GM20431 (cell line): ENCODE data around the gene TAF1A.
"Not testable (repeated sequence)": the region's sequence is repeated elsewhere in the genome, so short reads cannot be mapped to it uniquely, and the experiment has no call there.

Experiments used
- in situ Hi-C: fragments of 300-500 bp; cut with MseI, MboI; formaldehyde crosslinking; loops from one replicate; pipeline ENCODE4 v1.15.0; 2020; ENCODE audit warnings: low sequenced_read_pairs; ENCODE audit not compliant: unreplicated experiment

The TAF1A gene

DNA sequence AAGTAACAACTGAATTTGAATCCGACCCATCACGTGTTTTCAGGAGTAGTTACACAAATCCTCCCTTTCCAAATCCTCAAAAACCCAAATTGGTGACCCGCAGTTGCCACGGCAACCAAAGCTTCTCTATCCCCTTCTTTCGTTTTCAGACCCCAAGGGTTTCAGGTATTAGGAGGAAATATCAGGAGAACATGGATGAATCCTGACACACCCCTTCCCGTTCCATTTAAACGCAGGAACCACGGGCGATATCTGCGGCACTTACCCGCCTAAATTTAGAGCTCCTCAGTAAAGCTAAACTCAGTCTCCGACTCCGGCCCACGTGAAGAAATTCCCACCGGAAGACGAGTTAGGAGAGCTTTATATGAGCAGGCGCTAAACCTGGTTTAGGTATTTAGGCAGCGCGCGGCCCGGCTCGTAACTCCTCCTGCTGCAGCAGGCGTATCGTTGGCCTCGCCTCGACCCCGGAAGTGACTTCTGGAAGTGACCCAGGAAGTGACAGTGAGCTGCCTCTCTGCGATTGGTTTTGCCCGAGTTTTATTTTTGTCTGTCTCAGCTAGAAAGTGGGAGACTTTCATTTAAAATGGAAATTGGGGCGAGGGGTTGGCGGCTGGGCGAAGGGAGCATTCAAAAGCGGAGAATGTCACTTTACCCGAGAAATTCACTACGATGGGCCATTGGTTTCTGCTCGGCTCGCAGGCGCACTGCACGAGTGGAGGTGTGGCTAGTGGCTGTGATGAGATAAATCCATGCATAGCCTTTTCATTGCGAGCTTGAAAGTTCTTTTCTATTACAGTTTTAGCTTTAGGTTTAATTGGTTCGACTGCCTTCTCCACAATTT lies at the start of gene TAF1A:
Gene TAF1A (minus strand): TSS at position 472 of the 841 bp plus-strand sequence.
- in situ Hi-C loops, result no loop called here

DNA sequence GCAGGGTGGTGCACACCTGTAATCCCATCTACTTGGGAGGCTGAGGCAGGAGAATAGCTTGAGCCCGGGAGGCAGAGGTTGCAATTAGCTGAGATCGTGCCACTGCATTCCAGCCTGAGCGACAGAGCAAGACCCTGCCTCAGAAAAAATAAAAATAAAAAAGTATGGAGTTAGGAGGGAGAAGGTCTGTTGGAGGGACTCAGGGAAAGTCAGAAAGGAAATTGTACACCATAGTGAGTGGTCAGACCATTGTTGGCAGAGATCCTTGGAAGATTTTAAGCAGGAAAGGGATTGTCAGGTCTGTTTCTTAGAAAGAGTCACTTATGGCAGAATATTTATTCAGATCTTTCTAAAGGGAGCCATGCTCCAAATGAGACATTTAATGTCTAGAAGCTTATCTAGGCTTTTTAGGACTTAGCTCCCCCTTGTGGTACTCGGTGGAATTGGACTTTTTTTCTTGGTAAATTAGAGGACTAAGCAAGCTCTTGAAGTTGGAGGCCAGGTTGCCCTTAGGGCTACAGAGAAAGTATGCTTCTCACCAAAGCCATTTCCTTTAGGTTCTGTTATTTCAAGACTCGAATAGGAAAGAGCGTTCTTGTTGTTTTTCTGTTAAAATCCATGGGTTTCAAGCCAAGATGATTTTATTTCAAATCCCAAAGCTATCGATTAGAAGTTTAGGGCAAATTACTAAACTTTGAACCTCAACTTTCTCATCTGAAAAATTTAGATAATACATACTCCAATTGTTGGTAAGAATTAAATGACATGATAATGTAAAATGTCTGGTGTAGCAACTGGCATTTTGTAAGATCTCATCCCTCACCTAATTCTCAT lies 44.7 kb upstream of the TAF1A start:
- in situ Hi-C loops, result loop anchor here (10.0 kb wide), 1 partner anchor 180 kb away; no protein-coding TSS in a partner anchor

DNA sequence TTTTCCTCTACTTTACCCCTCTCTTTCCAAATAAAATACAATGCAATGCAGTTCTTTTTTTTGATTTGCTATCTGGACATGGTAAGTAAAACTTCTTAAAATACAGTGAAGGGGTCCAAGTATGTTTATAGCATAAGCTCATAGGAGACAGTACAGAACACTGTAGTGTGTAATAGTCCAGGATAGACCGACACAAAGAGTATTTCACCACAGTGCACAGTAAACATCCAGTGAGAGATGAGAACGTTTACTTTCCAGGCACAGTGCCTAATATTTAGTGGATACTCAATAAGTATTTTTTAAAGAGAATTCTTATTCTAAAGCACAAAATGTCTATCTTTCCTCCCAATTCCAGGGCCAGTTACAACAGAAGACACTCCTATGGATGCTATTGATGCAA lies 43.0 kb upstream of the TAF1A start:
- in situ Hi-C loops, result loop anchor here (10.0 kb wide), 1 partner anchor 178 kb away; no protein-coding TSS in a partner anchor

DNA sequence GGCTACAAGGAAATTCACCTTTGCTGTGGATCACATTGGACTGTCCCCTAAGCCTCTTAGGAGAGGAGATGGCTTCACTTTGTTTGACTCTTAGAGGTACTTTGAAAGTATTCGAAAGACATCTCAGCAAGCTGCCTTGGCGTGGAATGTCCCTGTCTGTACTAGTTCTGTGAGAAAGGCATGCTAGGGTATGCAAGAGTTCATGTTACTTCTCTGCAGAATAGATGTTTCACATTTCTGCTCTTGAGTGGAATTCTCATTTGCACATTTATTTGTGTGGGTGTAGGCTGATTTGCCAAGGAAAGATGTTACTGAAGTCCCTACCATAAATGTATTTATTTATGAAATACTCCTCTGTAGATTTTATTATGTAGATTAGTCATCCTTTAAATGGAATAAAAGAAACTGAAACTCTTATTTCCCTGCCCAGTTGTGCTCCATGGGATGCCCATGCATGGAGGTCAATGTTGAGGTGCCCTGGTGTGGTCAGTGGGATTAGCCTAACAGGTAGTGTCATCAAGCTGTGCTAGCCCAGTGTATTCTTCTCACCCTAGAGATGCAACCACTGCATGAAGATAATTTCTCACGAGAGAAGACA lies 42.0 kb upstream of the TAF1A start:
- in situ Hi-C loops, result loop anchor here (10.0 kb wide), 1 partner anchor 177 kb away; no protein-coding TSS in a partner anchor

- in situ Hi-C loops, result loop anchor here (10.0 kb wide), 1 partner anchor 175 kb away; no protein-coding TSS in a partner anchor
Measured at GRCh38 chr1:222629921-222630535, 40.3 kb upstream of the TAF1A start.

DNA sequence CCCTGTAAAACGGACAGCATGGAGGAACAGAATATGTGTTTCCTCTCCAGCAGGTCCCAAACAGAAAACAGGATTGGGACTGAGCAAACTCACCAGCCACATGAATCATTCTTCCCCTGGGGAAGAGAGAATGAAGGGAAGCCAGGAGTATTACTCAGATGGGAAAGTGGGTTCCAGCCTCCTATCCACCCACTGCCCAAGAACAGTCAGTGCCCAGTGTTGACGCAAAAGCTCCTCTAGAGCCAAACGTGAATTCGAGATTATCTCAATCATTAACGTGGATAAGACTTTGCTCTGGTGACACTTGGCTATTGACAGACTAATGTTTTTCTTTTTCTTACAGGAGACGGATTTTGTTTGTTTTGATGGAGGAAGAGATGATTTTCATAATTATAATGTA lies 37.5 kb upstream of the TAF1A start:
- in situ Hi-C loops, result no loop called here

GRCh38 chr1:222624214-222624613 lies 34.5 kb upstream of the TAF1A start:
- in situ Hi-C loops, result no loop called here

- in situ Hi-C loops, result no loop called here
Measured at GRCh38 chr1:222623458-222623857, 33.7 kb upstream of the TAF1A start.

DNA sequence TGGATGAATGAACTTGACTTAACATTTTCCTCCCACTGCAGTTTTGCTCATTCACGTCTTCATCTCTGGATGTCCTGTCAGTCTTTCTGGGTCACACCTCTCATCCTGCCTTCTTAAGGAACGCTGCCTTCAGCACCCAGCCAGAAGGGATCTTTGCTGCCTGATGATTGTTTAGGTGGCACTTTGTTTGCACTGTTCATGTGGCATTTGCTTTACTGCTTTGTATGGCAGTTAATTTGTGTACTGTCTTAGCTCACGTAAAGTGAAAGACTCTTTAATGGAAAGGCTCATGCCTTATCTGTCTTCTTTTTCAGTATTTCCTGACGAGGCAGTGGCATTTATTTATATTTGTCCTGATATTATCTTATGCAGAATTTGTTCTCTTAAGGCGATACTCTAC lies 33.0 kb upstream of the TAF1A start:
- in situ Hi-C loops, result no loop called here

GRCh38 chr1:222620566-222620965 lies 30.8 kb upstream of the TAF1A start:
- in situ Hi-C loops, result no loop called here

GRCh38 chr1:222618880-222619596 lies 29.3 kb upstream of the TAF1A start:
- in situ Hi-C loops, result no loop called here

GRCh38 chr1:222618001-222618879 lies 28.5 kb upstream of the TAF1A start, which contains the start of gene MIA3:
MIA3 (plus strand) TSS chr1:222618097; CDS start chr1:222618111, 14 bp downstream.
- in situ Hi-C loops, result no loop called here

- in situ Hi-C loops, result no loop called here
Measured at GRCh38 chr1:222617367-222617951, 27.7 kb upstream of the TAF1A start.

DNA sequence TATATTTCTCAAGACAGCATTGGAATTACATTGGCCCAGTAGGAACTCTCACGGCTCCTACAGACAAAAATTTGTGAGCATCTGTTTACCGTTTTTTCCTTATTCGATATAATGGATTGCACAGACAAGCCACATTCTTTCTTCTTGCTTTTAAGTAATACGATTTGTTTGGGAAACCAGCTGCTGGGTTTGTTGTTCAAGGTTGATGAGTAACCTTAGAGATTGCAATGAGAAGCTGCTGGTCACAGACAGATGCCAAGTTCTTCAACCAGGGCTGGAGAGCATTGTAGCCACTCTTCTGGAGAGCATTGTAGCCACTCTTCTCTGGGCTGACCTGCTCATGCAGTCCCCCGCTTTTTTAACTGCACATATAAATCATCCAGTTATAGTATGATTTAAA lies 26.8 kb upstream of the TAF1A start:
- in situ Hi-C loops, result no loop called here

DNA sequence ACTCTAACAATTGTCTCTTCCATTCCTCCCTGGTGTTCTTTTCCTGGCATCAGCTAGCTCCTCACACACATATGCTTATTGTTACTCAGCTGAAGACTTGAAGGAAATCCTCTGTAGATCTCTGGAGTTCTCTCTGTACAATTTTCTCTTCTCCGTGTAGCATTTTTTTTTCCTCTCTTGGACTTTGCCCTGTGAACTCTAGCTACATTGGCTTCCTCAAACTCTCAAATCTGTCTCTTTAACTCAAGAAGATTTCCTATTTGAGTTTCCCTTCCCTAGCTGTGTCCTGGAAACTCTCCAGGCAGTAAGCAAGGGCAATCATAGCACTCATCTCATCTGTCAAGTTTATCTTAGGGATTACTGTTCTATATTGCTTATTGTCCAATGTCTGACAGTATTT lies 23.9 kb upstream of the TAF1A start:
- in situ Hi-C loops, result no loop called here

GRCh38 chr1:222610728-222611127 lies 21.0 kb upstream of the TAF1A start:
- in situ Hi-C loops, result no loop called here

GRCh38 chr1:222609111-222609510 lies 19.4 kb upstream of the TAF1A start:
- in situ Hi-C loops, result not testable (repeated sequence)

GRCh38 chr1:222606757-222607156 lies 17.0 kb upstream of the TAF1A start:
- in situ Hi-C loops, result no loop called here
